ENCODE measurements around the gene HEBP1. TPM values are rescaled to one million over a fixed set of nuclear protein-coding genes. Genes with fewer than 3 reads are reported as not detected.

Gene HEBP1
- total RNA-seq, 1 experiment from 2014 or later, result 19.3 TPM

- ChIA-PET CTCF (no interaction called here), POLR2A (no interaction called here)
- no peak overlapping the region for H3K4me3 ChIP-seq (ENCODE audit: low read depth in 2 of 2, low read length in 2 of 2)
- H3K27ac ChIP-seq (ENCODE audit: low read length), result no peak overlapping the region
- no peaks in the 10 kb centered on the region for H3K36me3 ChIP-seq (ENCODE audit: control insufficient read depth, insufficient read depth, low read length)
- no peak for DNase-seq (ENCODE audit: low read depth, low spot score)
- TF ChIP-seq TCF7L2 (IDR thresholded peaks at IDR 0.05; ENCODE audit: low read depth, low read length) (no peak), SIN3A (IDR thresholded peaks at IDR 0.05; ENCODE audit: borderline replicate concordance, insufficient read depth, low read depth, low read length) (no peak), REST (IDR thresholded peaks at IDR 0.05; ENCODE audit: insufficient read depth in 1 of 2, low read depth in 2 of 2, low read length in 1 of 2) (no peak), POLR2AphosphoS5 (IDR thresholded peaks at IDR 0.05; ENCODE audit: low read depth, low read length) (no peak)
- TF ChIP-seq, protein P1, sequence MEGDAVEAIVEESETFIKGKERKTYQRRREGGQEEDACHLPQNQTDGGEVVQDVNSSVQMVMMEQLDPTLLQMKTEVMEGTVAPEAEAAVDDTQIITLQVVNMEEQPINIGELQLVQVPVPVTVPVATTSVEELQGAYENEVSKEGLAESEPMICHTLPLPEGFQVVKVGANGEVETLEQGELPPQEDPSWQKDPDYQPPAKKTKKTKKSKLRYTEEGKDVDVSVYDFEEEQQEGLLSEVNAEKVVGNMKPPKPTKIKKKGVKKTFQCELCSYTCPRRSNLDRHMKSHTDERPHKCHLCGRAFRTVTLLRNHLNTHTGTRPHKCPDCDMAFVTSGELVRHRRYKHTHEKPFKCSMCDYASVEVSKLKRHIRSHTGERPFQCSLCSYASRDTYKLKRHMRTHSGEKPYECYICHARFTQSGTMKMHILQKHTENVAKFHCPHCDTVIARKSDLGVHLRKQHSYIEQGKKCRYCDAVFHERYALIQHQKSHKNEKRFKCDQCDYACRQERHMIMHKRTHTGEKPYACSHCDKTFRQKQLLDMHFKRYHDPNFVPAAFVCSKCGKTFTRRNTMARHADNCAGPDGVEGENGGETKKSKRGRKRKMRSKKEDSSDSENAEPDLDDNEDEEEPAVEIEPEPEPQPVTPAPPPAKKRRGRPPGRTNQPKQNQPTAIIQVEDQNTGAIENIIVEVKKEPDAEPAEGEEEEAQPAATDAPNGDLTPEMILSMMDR (IDR thresholded peaks at IDR 0.05), result no peak
- in situ Hi-C loops (cut with HindIII; ENCODE audit: low pct_unique_long_range_greater_than_20kb, low sequenced_read_pairs), result no loop called here
- no peaks in the 10 kb centered on the region for H3K27me3 ChIP-seq (ENCODE audit: control insufficient read depth, insufficient read depth, low read length)
- BruUV-seq (replicated peaks), result no TSS peak
- intact Hi-C loops (cut with micrococcal nuclease; ENCODE audit: unreplicated experiment), result no loop called here
- no peaks in the 10 kb centered on the region for H3K9me3 ChIP-seq (ENCODE audit: control insufficient read depth, insufficient read depth, low read depth, low read length)
- no peak for ATAC-seq
- H3K4me1 ChIP-seq (ENCODE audit: control insufficient read depth, insufficient read depth, low read length), result no peaks in the 10 kb centered on the region
Measured at GRCh38 chr12:13042666-13043230, 42.7 kb upstream of the HEBP1 start.

DNA sequence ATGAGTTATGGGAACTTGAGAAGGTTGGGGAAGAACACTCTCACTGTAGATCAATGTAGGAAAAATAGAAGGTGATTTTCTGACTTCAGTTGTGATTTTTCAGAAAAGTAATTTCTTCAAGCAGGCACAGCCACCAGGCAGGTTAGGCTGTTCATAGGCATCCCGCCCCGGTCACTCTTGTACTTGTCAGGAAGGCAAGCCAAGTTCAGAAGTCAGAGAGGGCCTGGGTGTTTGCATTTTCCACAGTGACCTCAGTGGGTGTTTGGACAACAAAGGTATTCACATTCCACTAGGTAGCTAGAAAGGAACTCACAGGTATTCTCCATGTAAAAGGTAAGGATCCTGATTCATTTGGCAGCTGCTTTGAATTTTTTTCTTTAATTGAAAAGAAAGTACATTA is 41.2 kb upstream of the HEBP1 start:
- POLR2A ChIA-PET, result no interaction called here
- intact Hi-C loops (cut with micrococcal nuclease; ENCODE audit: unreplicated experiment) (no loop called here), in situ Hi-C loops (cut with HindIII; ENCODE audit: low pct_unique_long_range_greater_than_20kb, low sequenced_read_pairs) (no loop called here)

More for the DNA sequence above, 41.2 kb upstream of the HEBP1 start:
- Histone ChIP-seq H3K36me3 (ENCODE audit: control insufficient read depth, insufficient read depth, low read length) (no peaks in the 10 kb centered on the region), H3K4me3 (ENCODE audit: low read depth in 2 of 2, low read length in 2 of 2) (no peak overlapping the region), H3K9me3 (ENCODE audit: control insufficient read depth, insufficient read depth, low read depth, low read length) (no peaks in the 10 kb centered on the region), H3K27ac (ENCODE audit: low read length) (no peak overlapping the region), H3K4me1 (ENCODE audit: control insufficient read depth, insufficient read depth, low read length) (no peaks in the 10 kb centered on the region), H3K27me3 (ENCODE audit: control insufficient read depth, insufficient read depth, low read length) (no peaks in the 10 kb centered on the region)
- BruUV-seq (replicated peaks), result no TSS peak
- CTCF ChIA-PET, result no interaction called here
- no peak for ATAC-seq
- no peak for DNase-seq (ENCODE audit: low read depth, low spot score)
- TF ChIP-seq REST (IDR thresholded peaks at IDR 0.05; ENCODE audit: insufficient read depth in 1 of 2, low read depth in 2 of 2, low read length in 1 of 2) (no peak), POLR2AphosphoS5 (IDR thresholded peaks at IDR 0.05; ENCODE audit: low read depth, low read length) (no peak), TCF7L2 (IDR thresholded peaks at IDR 0.05; ENCODE audit: low read depth, low read length) (no peak), SIN3A (IDR thresholded peaks at IDR 0.05; ENCODE audit: borderline replicate concordance, insufficient read depth, low read depth, low read length) (no peak)
- TF ChIP-seq, protein P1 (IDR thresholded peaks at IDR 0.05), result no peak
